Activated naive CD8-positive, alpha-beta T cell treated with anti-CD3 and anti-CD28 coated beads, Interleukin-2, amount 50 U/mL, for 24 hours (primary cell): ENCODE results near the gene TTC27.
"Not testable (repeated sequence)": the region's sequence is repeated elsewhere in the genome, so short reads cannot be mapped to it uniquely, and the experiment has no call there.

Experiments used
- ATAC-seq: fragments of 150-1000 bp; cut with Tn5 transposase; one replicate; pipeline ENCODE4 v1.10.0; 2021
- DNase-seq: peaks from one replicate; pipeline ENCODE4 v3.0.0; 2021
- H3K27ac Mint-ChIP-seq: one replicate; pipeline ENCODE4 v1.8.0; 2021; ENCODE audit warnings: mild to moderate bottlenecking, mixed read lengths
- H3K27me3 Mint-ChIP-seq: one replicate; pipeline ENCODE4 v1.8.0; 2021; ENCODE audit warnings: mixed read lengths
- H3K36me3 Mint-ChIP-seq: one replicate; pipeline ENCODE4 v1.8.0; 2021; ENCODE audit warnings: low read depth, mixed read lengths
- H3K4me1 Mint-ChIP-seq: one replicate; pipeline ENCODE4 v1.8.0; 2021; ENCODE audit warnings: mixed read lengths
- H3K4me3 Mint-ChIP-seq: one replicate; pipeline ENCODE4 v1.8.0; 2021; ENCODE audit warnings: mild to moderate bottlenecking, moderate library complexity, mixed read lengths
- H3K9me3 Mint-ChIP-seq: one replicate; pipeline ENCODE4 v1.8.0; 2021; ENCODE audit warnings: mixed read lengths

Gene TTC27

GRCh38 chr2:32841931-32842898 lies 214.4 kb downstream of the TTC27 start:
- H3K4me3 Mint-ChIP-seq = no peak overlapping the region
- H3K4me1 Mint-ChIP-seq = no peaks in the 10 kb centered on the region
- peaks cover 3% of the 10 kb centered on the region for H3K27me3 Mint-ChIP-seq
- H3K36me3 Mint-ChIP-seq = no peaks in the 10 kb centered on the region
- ATAC-seq (no peak), DNase-seq (no peak)
- peaks cover 4% of the 10 kb centered on the region for H3K9me3 Mint-ChIP-seq
- H3K27ac Mint-ChIP-seq = no peak overlapping the region

GRCh38 chr2:32843699-32844098 lies 215.8 kb downstream of the TTC27 start:
- Mint-ChIP-seq H3K4me3 (no peak overlapping the region), H3K9me3 (peaks cover 4% of the 10 kb centered on the region), H3K4me1 (no peaks in the 10 kb centered on the region), H3K36me3 (no peaks in the 10 kb centered on the region), H3K27ac (no peak overlapping the region), H3K27me3 (peaks cover 3% of the 10 kb centered on the region)
- ATAC-seq (no peak), DNase-seq (no peak)

GRCh38 chr2:32844253-32844652 lies 216.4 kb downstream of the TTC27 start:
- H3K9me3 Mint-ChIP-seq = peaks cover 4% of the 10 kb centered on the region
- no peak overlapping the region for H3K4me3 Mint-ChIP-seq
- H3K4me1 Mint-ChIP-seq = no peaks in the 10 kb centered on the region
- H3K27me3 Mint-ChIP-seq = peaks cover 3% of the 10 kb centered on the region
- no peak overlapping the region for H3K27ac Mint-ChIP-seq
- DNase-seq (no peak), ATAC-seq (no peak)
- H3K36me3 Mint-ChIP-seq = no peaks in the 10 kb centered on the region

GRCh38 chr2:32846274-32846673 lies 218.4 kb downstream of the TTC27 start:
- H3K9me3 Mint-ChIP-seq, DNase-seq, H3K4me1 Mint-ChIP-seq, H3K27ac Mint-ChIP-seq, H3K27me3 Mint-ChIP-seq, ATAC-seq, H3K36me3 Mint-ChIP-seq, H3K4me3 Mint-ChIP-seq: not testable (repeated sequence)

GRCh38 chr2:32847734-32848133 lies 219.9 kb downstream of the TTC27 start:
- H3K9me3 Mint-ChIP-seq = peaks cover 4% of the 10 kb centered on the region
- ATAC-seq = no peak
- H3K4me1 Mint-ChIP-seq = no peaks in the 10 kb centered on the region

GRCh38 chr2:32849456-32850194 lies 221.8 kb downstream of the TTC27 start:
- H3K36me3 Mint-ChIP-seq = no peaks in the 10 kb centered on the region
- no peak for DNase-seq
- H3K9me3 Mint-ChIP-seq = peaks cover under 1% of the 10 kb centered on the region
- no peaks in the 10 kb centered on the region for H3K4me1 Mint-ChIP-seq
- no peak for ATAC-seq
- H3K27ac Mint-ChIP-seq = no peak overlapping the region
- H3K27me3 Mint-ChIP-seq = peaks cover 6% of the 10 kb centered on the region
- no peak overlapping the region for H3K4me3 Mint-ChIP-seq

More at GRCh38 chr2:32847734-32848133, 219.9 kb downstream of the TTC27 start:
- H3K36me3 Mint-ChIP-seq = no peaks in the 10 kb centered on the region
- DNase-seq = no peak
- H3K27me3 Mint-ChIP-seq = peaks cover 3% of the 10 kb centered on the region
- H3K4me3 Mint-ChIP-seq = no peak overlapping the region
- H3K27ac Mint-ChIP-seq = no peak overlapping the region

GRCh38 chr2:32851777-32852439 lies 224.1 kb downstream of the TTC27 start:
- H3K27ac Mint-ChIP-seq = no peak overlapping the region
- H3K36me3 Mint-ChIP-seq = no peaks in the 10 kb centered on the region
- no peak for DNase-seq
- H3K9me3 Mint-ChIP-seq = no peaks in the 10 kb centered on the region
- no peak overlapping the region for H3K4me3 Mint-ChIP-seq
- H3K27me3 Mint-ChIP-seq = peaks cover 3% of the 10 kb centered on the region
- no peak for ATAC-seq
- no peaks in the 10 kb centered on the region for H3K4me1 Mint-ChIP-seq

GRCh38 chr2:32852856-32853255 lies 225.0 kb downstream of the TTC27 start:
- no peak for ATAC-seq
- Mint-ChIP-seq H3K9me3 (no peaks in the 10 kb centered on the region), H3K4me1 (no peaks in the 10 kb centered on the region), H3K27me3 (peaks cover 3% of the 10 kb centered on the region), H3K27ac (no peak overlapping the region), H3K36me3 (no peaks in the 10 kb centered on the region), H3K4me3 (no peak overlapping the region)
- no peak for DNase-seq

GRCh38 chr2:32856891-32857290 lies 229.0 kb downstream of the TTC27 start:
- Mint-ChIP-seq H3K27me3 (peaks cover 11% of the 10 kb centered on the region), H3K27ac (no peak overlapping the region), H3K4me3 (no peak overlapping the region), H3K4me1 (no peaks in the 10 kb centered on the region), H3K9me3 (no peaks in the 10 kb centered on the region), H3K36me3 (no peaks in the 10 kb centered on the region)
- DNase-seq (no peak), ATAC-seq (no peak)

- ATAC-seq = no peak
- H3K36me3 Mint-ChIP-seq = no peaks in the 10 kb centered on the region
- H3K27me3 Mint-ChIP-seq = peaks cover 11% of the 10 kb centered on the region
- no peak for DNase-seq
- no peak overlapping the region for H3K27ac Mint-ChIP-seq
- peaks cover 9% of the 10 kb centered on the region for H3K4me1 Mint-ChIP-seq
- H3K4me3 Mint-ChIP-seq = no peak overlapping the region
- H3K9me3 Mint-ChIP-seq = no peaks in the 10 kb centered on the region
These were observed 230.9 kb downstream of the TTC27 start for GRCh38 chr2:32858713-32859112.

- Mint-ChIP-seq H3K9me3 (no peaks in the 10 kb centered on the region), H3K4me3 (no peak overlapping the region), H3K27ac (no peak overlapping the region), H3K27me3 (peaks cover 9% of the 10 kb centered on the region), H3K36me3 (no peaks in the 10 kb centered on the region), H3K4me1 (peaks cover 9% of the 10 kb centered on the region)
- DNase-seq (no peak), ATAC-seq (no peak)
These were observed 232.5 kb downstream of the TTC27 start for GRCh38 chr2:32860385-32860784.

GRCh38 chr2:32862269-32863055 lies 234.6 kb downstream of the TTC27 start:
- Mint-ChIP-seq H3K4me1 (peaks cover 9% of the 10 kb centered on the region), H3K27ac (peak overlapping the region; percentile 11), H3K4me3 (no peak overlapping the region), H3K9me3 (no peaks in the 10 kb centered on the region), H3K27me3 (peaks cover 9% of the 10 kb centered on the region), H3K36me3 (no peaks in the 10 kb centered on the region)
- DNase-seq (no peak), ATAC-seq (no peak)

GRCh38 chr2:32863326-32863725 lies 235.5 kb downstream of the TTC27 start:
- H3K36me3 Mint-ChIP-seq = no peaks in the 10 kb centered on the region
- peaks cover 9% of the 10 kb centered on the region for H3K4me1 Mint-ChIP-seq
- H3K9me3 Mint-ChIP-seq = no peaks in the 10 kb centered on the region
- DNase-seq = no peak
- H3K27ac Mint-ChIP-seq = no peak overlapping the region
- H3K27me3 Mint-ChIP-seq = peaks cover 9% of the 10 kb centered on the region
- no peak for ATAC-seq
- no peak overlapping the region for H3K4me3 Mint-ChIP-seq

- Mint-ChIP-seq H3K36me3 (no peaks in the 10 kb centered on the region), H3K9me3 (no peaks in the 10 kb centered on the region), H3K4me3 (no peak overlapping the region), H3K4me1 (peaks cover 9% of the 10 kb centered on the region), H3K27ac (no peak overlapping the region), H3K27me3 (peaks cover 9% of the 10 kb centered on the region)
- DNase-seq (no peak), ATAC-seq (no peak)
These were observed 236.0 kb downstream of the TTC27 start for GRCh38 chr2:32863803-32864202.
